SIG-M5 treated with dmso at 0.1 percent for 504 hours (cell line): ENCODE measurements around the gene S100A1.
A peak's percentile ranks its signal among the peaks of the same experiment; 100 is the strongest.
"Not testable (repeated sequence)": the region's sequence is repeated elsewhere in the genome, so short reads cannot be mapped to it uniquely, and the experiment has no call there.

ENCODE experiments used
- DNase-seq: peaks from one replicate; lab custom pipeline; 2025; ENCODE audit not compliant: unreplicated experiment; lab: John Stamatoyannopoulos, UW

S100A1 gene

DNA sequence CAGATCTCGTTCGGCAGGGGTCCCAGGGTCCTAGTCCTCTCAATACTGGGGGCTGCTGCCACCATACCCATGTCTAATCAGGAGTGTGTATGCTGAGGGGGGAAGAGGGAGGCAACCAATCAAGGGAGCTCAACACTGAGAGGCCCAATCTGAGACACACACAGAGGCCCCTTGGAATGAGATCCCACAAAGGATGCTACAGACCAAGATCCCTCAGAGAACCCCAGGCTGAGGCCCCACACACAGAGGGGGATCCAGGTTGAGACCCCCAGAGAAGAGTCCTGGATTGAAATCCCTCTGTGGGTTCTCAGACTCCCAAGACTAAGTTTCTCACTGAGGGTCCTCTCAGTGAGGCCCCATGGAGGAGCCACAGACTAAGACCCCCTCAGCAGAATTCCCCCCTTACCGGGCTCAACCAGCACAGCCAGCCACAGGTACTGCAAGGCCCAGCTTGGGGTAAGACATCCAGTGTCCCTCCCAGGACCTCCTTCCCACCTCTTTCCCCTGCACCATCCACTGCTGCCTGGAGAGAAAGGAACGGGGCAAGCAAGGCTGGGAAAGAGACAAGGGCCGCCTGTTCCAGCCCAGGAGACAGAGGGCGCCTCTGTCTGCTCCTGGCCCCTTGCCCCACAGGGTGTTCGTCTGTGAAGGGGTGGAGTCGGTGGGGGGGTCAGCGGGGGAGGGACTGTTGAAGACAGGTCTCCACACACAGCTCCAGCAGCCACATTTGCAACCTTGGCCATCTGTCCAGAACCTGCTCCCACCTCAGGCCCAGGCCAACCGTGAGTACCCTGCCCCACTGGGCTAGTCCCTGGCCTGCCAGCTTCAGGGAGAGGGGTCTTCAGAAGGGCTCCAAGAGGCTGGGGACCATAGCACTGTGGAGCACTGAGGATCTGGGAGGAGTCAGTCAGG is at the start of gene S100A1:
Gene S100A1 (plus strand): TSS at position 720 of the 912 bp plus-strand sequence. CDS start 2,088 bp downstream, outside the sequence.
- no peak for DNase-seq

DNA sequence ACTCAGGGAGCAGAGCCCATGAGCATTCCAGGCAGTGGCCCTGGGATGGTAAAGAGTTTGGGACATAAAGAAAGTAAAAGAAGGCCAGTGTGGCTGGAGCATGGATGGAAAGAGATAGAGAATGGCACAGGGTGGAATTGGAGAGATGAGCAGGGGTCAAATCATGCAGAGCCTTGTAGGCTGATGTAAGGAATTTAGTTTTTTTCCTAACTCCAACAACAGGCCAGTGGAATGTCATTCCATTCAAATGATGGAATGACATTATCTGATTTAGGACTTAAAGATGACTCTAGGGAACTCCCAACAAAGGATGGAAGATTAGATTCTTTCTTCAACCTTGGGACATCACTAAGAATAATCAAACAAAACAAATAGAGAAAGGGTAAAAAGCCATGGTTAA is 49.7 kb upstream of the S100A1 start:
- no peak for DNase-seq

DNA sequence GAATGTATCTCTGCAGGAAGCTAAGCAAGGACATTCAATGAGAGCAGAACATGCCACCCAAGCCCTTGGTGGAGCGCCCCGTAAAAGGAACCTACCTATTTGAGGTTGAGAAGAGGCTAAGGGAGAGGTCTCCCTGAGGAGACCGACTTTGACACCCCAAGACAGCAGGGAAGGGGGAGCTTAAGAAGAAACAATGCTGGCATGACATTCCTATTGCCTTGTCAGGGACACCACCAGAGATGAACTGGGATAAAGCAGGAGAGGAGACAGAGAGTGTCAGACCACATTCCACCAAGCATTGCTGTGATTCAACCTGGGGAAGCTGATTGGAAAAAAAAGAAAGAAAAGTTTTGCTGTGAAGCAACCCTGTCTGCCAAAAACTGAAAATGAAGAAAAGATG is 49.3 kb upstream of the S100A1 start:
- no peak for DNase-seq

DNA sequence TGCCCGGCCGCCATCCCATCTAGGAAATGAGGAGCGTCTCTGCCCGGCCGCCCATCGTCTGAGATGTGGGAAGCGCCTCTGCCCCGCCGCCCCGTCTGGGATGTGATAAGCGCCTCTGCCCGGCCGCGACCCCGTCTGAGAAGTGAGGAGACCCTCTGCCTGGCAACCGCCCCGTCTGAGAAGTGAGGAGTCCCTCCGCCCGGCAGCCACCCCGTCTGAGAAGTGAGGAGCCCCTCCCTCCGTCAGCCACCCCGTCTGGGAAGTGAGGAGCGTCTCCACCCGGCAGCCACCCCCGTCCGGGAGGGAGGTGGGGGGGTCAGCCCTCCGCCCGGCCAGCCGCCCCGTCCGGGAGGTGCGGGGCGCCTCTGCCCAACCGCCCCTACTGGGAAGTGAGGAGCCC is 45.4 kb upstream of the S100A1 start:
- DNase-seq, result not testable (repeated sequence)

DNA sequence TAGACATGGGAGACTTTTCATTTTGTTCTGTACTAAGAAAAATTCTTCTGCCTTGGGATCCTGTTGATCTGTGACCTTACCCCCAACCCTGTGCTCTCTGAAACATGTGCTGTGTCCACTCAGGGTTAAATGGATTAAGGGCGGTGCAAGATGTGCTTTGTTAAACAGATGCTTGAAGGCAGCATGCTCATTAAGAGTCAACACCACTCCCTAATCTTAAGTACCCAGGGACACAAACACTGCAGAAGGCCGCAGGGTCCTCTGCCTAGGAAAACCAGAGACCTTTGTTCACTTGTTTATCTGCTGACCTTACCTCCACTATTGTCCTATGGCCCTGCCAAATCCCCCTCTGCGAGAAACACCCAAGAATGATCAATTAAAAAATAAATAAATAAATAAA is 44.7 kb upstream of the S100A1 start:
- DNase-seq, result not testable (repeated sequence)

DNA sequence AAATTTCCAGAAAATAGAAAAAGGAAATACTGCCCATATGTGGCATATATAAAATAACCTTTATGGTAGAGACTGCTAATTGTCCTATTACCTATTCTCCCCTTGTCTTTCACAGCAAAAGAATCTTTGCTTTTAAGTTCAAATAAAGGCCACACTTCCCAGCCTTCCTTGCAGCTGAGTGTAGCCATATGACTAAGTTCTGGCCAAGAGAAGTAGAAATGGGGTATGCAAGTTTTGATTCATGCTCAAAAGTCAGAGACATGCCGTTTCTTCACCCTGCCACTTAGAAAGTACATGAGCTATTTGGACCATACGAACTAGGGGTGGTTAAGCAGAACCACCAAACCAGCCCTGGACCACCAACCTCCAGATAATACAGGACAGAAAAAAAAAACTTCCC is 44.3 kb upstream of the S100A1 start:
- no peak for DNase-seq

DNA sequence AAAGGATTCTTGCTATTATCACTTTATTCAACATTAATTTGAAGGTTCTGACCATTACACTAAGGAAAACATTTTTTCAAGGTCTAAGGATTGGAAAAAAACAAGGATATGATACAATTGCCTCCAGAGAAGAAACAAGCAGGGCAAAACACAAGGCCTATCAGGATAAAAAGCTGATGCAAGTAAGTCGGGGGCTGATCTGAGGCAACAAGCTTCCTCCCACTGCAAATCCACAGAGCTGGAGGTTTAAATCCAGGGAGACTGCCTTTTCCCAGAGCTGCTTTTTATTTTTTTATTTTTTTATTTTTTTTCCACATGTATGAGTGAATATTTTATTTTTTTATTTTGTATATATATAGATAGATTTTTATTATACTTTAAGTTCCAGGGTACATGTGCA is 43.2 kb upstream of the S100A1 start:
- no peak for DNase-seq

DNA sequence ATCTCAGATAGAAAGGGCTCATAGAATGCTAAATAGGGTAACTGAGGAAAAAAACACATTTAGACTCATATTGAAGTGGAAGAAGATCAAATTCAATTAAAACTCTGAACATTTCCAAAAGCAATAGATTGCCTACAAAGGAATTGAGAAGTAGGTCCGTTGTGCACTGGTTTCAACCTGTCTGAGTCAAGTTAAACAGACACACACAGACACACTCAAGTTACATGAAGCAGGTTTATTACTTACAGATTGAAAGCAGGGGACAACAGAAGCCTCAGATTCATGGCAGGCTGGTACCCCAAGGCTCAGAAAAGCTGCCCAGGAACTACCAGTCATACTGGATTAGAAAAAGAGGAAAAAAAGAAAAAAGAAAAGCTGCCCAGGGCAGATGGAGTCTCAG is 41.9 kb upstream of the S100A1 start:
- no peak for DNase-seq

DNA sequence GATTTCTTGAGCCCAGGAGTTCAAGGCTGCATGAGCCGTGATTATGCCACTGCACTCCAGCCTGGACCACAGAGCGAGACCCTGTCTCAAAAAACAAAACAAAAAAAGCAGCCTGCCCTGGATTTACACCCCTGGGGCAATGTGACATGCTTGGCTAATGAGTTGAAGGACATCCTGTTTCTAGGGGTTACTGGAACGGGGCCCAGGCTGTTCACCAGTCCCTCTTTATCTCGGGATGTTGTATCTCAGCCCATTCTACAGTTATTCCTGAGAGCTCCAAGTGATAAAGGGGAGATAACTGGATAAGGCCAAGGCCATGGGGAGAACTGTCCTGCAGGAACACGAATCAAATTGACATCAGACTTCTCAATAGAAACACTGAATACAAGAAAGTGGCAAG is 40.9 kb upstream of the S100A1 start:
- DNase-seq, result no peak

DNA sequence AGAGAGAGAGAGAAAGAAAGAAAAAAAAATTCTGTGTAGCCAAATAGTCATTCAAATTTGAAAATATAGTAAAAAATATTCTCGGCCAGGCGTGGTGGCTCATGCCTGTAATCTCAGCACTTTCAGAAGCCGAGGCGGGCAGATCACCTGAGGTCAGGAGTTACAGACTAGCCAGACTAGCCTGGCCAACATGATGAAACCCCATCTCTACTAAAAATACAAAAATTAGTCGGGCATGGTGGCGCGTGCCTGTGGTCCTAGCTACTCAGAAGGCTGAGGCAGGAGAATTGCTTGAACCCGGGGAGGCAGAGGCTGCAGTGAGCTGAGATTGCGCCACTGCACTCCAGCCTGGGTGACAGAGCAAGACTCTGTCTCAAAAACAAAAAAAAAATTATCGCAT is 40.2 kb upstream of the S100A1 start:
- DNase-seq, result not testable (repeated sequence)

DNA sequence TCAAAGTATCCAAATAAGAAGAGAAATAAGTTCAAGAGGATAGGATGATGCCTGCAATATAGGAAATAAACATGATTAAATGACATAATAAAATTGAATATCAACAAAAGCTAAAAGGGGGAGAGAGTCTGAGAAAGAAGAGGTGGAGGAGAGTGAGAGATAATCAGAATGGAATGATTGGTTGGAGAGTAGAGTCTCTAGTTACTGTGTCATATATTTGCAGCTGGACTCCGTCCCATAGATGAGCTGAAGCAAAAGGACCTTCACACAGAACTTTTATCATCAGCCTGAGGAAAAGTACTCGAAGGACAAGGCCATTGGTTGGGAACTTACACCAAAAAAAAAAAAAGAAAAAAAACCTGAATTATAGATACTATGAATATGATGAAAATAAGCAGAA is 39.8 kb upstream of the S100A1 start:
- no peak for DNase-seq

DNA sequence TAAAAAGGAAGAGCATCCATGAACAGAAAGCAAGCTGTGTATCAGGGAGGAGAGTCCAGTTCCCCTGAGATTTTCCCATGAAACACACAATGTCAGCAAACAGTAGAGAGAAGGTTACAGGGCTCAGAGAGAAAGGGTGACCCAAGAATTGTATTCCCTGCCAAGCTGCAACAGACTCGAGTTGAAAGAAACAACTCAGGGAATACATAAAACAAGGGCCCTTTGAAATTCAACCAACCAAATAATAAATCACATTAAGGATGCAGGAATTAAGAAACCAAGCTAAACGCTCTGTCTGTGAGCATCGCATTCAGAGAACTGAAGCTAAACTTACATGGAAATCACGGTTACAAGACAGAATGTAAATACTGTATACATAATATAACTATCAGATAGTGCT is 35.5 kb upstream of the S100A1 start:
- no peak for DNase-seq

DNA sequence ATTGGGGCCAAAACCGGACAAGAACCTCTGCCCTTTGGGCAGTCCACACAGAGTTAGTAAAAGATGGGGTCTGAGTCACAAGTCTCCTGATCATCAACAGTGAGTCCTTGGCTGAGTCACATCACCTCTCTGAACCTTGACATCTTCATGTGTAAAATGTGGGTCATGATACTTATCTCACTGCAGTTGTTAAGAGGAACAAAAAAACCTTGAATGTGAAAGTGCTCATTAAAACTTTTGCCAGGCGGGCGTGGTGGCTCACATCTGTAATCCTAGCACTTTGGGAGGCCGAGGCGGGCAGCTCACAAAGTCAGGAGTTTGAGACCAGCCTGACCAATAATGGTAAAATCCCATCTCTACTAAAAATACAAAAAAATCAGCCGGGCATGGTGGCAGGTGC is 31.0 kb upstream of the S100A1 start:
- peak; percentile 31 for DNase-seq

DNA sequence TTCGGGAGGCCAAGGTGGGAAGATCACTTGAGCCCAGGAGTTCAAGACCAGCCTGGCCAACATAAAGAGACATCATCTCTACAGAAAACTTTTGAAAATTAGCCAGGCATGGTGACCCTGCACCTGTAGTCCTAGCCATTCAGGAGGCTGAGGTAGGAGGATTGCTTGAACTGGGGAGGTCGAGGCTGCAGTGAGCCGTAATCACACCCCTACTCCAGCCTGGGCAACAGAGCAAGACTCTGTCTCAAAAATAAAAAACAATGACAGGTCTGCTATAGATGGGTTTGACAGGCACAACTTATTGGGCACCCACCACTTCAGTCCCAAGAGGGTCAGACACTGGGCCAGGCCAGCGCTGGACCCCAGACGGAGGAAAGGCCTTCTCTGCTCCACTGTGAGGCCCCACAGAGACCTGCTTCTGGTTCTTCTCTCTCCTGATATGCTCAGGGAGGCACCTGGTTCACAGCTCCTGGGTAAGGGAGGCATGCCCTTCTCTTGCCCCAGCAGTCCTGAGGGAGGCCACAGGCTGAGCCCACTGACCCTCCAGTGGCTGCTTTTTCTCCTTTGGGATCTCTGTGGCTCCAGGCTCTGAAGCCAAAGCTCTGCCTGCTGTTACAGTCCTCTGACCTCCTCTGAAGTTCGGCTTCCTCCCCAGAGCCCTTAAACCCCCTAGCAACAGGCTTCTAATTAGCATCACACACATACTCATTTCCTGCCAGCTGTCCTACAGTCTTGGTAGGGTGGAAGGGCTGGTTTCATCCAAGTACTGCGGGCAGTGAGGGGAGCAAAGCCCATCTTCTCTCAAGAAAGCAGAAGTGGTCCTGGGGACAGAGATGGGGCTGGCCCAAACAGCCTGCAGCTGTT is 29.7 kb upstream of the S100A1 start:
- DNase-seq, result peak; percentile 100

DNA sequence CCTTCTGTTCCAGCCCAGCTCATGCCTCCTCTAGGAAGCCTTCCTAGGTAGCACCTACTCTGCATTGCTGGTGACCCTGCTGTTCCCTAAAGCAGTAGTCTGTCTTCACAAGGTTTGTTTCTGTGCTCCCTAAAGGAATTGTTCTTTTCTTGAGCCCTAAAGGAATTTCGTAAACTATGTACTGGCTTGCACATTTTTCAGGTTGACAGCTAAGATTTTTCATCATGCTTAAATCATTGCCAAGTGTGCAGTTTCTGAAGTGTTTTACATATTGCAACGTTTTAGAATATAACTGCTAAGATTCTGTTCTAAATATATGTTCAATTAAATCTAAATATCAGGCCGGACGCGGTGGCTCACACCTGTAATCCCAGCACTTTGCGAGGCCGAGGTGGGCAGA is 28.4 kb upstream of the S100A1 start:
- DNase-seq, result no peak

DNA sequence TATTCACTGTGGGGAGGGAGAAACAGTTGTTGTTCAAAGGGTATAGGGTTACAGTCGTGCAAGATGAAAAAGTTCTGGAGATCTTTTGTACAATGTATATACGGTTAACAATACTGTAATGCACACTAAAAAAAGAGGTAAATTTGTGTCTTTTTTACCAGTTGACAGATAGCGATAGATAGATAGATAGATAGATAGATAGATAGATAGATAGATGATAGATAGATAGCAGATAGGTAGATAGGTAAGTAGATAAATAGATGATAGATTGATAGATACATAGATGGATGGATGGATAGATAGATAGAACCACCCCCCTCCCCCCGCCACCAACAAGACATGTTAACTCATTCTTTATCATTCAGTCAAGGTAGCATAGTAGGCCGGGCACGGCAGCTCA is 25.5 kb upstream of the S100A1 start:
- no peak for DNase-seq

DNA sequence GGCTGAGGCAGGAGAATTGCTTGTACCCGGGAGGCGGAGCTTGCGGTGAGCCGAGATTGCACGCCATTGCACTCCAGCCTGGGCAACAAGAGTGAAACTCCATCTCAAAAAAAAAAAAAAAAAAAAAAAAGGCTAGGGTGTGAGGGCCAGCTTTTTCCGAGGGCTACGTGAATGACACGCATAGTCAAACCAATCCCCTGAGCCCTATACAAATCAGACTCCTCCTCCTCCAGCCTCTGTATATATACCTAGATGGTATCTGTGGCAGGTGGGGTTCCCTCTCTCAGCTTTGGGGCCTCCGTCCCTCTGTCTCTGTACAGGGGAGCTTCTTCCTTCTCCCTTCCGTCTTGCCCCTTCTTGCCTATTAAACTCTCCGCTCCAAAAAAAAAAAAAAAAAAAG is 22.0 kb upstream of the S100A1 start:
- no peak for DNase-seq

DNA sequence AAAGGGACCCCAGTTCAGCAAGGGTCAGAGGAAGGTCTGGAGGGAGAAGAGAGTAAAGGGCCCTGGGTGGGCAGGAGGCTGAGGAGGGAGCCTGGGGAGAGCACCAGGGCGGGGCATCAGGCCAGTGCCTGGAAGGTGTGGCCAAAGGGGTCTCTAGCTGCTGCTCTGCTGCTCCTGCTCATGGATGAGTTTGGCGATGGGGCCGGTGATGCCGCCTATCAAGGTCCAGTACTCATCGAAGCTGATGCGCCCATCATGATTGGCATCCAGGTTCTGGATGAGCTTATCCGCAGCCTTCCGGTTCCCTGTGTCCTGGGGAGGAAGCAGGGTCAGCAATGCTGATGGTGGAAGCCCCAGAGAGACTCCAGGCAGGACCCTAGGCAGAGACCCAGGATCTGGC is 20.9 kb upstream of the S100A1 start:
- no peak for DNase-seq

DNA sequence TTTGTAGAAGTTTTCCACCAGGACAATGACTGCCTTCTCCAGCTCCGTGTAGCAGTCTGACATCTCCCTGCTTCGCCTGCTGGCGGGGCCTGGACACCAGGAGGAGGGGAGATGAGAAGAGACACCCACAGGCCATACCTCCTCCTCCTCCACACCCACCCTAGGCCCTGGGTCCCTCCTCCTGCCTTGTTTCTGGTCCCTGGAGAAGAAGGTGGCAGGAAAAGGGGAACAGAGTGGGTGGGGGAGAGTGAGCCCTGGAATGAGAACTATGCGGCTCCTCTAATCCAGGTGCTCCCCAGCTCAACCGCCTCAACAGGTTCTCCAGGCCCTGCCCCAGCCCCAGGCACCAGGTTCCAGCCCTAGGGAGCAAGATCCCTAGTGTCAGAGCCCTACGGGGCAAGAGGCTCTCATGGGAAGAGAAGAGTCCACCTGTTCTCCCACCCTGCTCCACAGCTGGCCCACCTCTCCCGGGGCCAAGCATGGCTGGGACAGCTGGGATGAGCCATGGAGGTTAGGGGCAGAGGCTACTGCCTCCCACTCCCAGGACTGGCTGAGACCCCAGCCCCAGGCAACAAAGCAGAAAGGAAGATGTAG is 20.0 kb upstream of the S100A1 start:
- DNase-seq, result peak; percentile 52

DNA sequence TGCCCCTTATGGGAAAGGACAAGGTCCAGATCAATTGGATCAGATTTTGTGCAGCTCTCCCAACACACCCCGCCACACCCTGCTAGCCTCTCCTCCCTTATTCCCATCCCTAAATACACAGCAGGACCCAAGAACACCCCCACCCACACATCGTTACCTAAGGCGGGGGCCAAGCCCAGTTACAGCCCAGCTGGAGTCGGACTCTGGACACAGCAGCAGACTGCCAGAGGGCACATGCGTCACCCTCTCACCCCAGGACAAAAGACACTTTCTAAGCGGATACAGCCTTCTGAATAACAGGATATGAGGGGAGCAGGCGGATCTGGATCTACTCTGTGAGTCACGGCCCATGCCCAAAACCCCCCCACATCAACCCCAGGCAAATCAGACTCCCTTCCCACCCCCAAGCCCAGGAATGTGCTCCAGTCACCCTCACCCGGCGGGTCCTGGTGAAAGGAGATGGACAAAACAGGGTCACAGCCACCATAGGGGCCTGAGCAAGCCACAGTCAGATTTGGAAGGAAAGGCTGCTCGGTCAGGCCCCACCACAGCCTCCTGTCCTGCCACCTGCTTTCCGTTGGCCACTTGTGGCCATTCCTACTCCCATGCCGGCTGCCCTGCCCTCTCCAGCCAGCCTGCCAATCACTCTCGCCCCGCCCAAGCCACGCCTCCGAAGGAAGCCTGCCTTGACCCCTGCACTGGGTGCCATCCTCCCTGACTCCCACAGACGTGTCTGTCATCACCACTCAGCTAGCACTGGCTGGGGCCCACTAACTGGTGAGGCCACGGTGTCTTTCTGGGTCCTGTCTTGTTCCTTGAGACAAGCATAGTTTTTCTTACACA is 19.3 kb upstream of the S100A1 start:
- DNase-seq, result peak; percentile 68

DNA sequence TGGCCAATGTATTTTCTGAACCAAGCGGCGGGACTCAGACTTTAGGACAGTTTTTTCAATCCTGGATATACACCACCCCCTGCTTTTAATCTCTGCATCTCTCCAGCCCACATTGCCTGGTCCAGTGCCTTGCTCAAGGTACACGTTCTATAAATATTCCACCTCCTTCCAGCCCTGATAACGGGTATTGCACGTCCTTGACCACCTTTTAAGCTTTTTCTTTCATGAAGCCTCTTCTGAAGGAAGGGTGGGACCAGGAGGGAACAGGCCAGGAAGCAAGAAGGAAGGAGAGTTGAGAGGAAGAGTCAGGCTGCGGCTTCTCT is 18.7 kb upstream of the S100A1 start:
- DNase-seq, result no peak
